ENCODE results near the gene PTGES2.

PTGES2 gene

DNA sequence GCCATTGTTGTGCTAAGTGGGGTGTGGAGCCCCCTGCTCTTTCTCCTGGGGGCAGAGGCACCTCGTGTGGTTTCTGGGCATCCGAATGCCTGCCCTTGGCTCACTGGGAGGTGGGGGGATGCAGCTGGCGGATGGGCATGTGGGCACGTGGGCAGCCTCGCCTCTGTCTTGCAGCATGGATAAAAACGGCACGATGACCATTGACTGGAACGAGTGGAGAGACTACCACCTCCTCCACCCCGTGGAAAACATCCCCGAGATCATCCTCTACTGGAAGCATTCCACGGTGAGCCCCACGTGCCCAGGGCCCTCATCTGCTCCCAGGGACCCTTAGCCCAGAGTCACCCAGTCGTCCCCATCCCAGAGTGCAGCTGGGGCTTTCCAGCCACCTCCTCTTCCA lies 25.3 kb downstream of the PTGES2 start:
- DNase-seq = no peak

DNA sequence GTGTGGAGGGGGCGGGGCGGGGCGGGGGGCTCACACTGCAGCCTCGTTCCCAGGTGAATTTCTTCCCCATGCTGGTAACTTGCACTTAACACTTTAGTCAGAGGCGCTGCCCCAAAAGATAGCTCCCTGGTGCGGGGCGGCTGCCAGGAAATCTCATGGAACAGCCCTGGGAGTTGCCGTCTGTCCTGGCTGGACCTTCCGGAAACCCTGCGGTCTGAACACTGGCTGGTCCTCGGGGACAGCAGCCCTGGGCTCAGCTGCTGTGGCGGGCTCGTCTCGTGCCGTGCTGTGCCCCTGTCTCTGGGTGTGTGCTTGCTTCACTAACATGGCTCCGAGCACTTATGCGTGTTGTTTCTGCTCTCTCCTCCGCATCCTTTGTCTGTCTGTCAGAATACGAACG lies 25.8 kb downstream of the PTGES2 start:
- no peak for DNase-seq

DNA sequence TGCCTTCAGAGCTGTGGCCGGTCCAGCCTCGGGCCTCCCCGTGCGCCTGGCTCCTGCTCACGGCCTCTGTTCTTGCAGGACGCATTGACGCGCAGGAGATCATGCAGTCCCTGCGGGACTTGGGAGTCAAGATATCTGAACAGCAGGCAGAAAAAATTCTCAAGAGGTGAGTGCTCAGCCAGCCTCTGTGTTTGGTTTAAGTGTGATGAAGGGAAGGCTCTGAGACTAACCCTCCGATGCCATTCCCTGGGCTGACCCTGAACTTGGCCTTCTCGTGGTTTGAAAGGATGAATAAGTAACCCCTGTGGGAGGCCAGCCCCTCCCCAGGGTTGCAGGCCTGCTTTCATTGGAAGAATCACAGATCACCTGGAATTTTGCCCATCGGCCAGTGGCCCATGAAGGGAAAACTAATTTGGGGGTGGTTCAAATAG lies 26.3 kb downstream of the PTGES2 start:
- DNase-seq = no peak

DNA sequence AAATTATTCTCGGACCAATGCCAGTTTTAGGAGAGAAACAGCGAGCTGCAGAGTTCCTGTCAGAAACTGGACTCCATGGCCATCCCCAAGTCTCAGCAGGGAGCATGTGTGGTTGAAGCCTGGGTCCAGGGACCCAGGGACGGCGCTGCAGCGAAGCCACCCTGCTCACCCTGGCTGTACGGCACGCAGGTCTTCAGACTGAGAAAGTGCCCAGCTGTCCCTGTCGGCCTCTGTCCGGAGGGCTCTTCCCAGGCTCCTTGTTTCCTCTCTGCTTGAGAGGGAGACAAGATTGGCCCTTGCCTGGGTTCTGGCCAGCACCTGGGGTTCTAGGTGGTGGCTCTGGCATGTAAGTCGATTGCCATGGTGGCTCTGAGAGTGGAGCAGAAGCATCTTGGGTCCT lies 26.9 kb downstream of the PTGES2 start:
- no peak for DNase-seq

DNA sequence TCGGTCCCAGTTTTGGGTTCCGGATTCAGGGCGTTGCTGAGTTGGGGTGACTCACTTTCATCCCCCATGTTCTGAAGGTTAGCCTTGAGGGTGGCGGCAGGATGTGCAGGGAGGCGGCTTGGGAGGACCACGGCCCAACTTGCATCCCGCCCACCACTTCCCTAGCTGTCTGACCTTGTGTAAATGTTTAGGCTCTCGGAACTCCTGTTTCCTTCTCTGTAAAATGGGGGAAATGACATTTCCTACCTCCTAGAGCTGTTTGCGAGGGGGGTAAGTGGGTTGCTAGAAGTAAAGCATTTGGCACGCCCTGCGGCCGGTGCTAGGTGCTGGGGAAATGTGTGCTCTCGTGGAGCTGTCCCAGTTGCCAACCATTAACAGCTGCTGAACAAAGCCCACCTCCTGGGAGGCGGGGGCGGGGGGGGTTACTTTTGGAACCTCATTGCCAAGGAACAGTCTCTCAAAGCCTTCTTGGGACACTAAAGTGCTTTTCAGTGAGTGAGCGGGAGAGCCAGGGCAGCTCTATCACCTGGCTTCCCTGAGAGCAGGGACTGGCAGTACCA lies 27.5 kb downstream of the PTGES2 start:
- DNase-seq = no peak

GRCh38 chr9:128099231-128099931 lies 28.1 kb downstream of the PTGES2 start:
- DNase-seq = no peak

- no peak for DNase-seq
These were observed 29.0 kb downstream of the PTGES2 start for GRCh38 chr9:128098297-128099230.

DNA sequence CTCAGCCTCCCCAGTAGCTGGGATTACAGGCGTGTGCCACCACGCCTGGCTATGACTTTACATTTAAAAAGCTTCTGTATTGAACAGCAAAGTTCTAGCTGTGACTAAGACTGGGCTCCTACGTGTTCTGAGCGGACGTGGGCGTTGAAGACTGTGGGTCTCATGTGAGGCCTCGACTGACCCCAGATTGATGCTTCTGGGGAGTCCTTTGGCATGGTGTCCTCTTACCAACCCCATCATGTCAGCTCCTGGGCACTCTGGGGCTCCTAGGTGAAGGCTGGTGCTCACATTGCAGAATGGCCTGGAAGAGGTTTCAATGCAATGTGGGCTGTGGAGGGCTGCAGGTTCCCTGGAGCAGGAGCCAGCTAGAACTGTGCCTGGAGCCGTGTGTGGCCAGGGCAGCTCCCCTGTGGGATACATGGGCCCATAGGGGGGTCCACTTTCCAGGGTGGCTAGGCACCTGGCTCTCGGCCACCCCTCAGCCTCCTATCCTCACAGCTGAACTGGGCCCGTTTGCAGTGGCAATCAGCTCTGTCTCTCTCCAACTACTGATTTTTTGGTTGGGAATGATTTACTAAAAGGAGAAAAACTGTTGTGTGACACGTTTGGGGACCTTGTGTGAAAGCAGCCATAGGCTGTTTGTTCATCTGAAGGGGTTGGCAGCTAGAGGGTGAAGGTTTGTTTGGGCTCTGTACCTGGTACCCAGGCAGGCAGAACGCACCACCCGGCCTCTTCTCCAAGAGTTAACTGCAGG lies 29.8 kb downstream of the PTGES2 start:
- peak; percentile 10 for DNase-seq

- DNase-seq = no peak
These were observed 30.7 kb downstream of the PTGES2 start for GRCh38 chr9:128096616-128097536.

- DNase-seq = no peak
These were observed 32.5 kb downstream of the PTGES2 start for GRCh38 chr9:128094950-128095544.

- peak; percentile 39 for DNase-seq
These were observed 33.2 kb downstream of the PTGES2 start for GRCh38 chr9:128094166-128094949.

DNA sequence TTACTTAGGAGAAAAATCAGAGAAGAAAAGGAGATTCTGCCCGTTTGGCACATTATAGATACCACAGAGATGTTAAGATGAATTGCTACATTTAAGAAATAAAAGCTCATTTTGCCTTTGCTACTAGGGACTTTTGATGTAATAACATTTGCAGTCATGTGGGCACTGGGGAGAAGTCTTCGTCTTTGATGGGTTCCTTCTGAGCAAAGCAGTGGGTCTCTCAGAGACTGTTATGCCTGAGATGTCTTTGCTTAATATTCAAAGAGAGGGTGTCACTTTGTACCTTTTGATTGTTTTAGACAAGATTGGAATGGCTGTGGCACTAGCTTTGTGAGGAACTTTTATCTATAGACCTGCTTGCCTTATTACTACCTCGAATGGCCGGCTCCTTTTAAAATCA lies 34.5 kb downstream of the PTGES2 start:
- no peak for DNase-seq

DNA sequence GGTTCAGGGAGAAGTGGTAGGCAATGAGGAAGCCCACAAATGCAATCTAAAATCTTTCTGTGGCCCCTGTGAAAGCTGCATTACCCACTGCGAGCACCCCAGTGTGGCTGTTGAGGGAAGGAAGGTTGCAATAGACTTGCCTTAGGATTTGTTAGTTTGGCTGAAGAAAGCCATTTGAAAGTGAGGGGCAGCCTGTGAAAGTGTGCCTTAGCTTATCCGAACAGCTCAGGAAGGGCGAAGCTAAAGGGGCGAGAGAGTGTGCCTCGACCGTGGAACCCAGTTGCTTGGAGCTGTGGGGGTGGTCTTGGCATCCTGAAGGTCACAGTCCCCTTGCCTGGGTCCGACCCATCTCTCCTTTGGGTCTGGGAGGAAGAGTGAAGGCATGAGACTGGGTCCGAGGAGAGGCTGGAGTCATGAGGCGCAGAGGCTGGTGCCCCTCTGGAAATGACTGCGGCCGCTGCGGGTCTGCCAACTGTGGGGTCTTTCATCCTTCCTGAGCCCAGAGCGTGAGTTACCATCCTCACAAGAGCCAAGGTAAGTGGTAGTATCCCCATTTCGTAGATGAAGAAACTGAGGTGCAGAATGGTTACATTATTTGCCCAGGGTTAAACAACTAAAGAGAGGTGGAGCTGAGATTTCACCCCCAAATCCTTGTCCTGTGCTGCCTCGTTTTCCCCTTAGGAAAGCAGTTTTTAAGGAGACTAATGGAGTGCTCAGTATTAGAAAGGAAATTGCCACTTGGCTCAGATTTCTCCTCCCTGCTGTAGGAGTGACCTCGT lies 35.1 kb downstream of the PTGES2 start:
- no peak for DNase-seq

DNA sequence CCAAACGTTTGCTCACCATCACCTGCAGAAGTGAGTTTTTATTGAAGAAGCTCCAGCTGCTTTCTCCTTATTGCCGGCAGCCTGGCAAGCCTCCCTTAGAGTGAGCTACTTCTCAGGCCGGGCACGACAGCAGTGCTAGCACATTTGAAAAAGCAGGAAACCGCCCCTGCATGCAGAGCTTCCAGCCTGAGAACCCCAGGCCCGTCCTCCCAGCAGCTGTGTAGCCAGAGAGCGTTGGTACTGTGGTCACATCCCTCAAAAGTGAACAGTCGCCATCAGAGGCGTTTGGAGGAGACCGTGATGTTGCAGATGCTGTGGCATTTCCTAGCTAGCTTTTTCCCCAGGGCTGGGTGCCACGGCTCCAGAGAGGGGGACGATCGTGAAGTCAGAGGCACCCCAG lies 36.0 kb downstream of the PTGES2 start:
- DNase-seq = no peak

GRCh38 chr9:128091144-128091543 lies 36.4 kb downstream of the PTGES2 start:
- no peak for DNase-seq

- no peak for DNase-seq
These were observed 38.2 kb downstream of the PTGES2 start for GRCh38 chr9:128089299-128089698.

DNA sequence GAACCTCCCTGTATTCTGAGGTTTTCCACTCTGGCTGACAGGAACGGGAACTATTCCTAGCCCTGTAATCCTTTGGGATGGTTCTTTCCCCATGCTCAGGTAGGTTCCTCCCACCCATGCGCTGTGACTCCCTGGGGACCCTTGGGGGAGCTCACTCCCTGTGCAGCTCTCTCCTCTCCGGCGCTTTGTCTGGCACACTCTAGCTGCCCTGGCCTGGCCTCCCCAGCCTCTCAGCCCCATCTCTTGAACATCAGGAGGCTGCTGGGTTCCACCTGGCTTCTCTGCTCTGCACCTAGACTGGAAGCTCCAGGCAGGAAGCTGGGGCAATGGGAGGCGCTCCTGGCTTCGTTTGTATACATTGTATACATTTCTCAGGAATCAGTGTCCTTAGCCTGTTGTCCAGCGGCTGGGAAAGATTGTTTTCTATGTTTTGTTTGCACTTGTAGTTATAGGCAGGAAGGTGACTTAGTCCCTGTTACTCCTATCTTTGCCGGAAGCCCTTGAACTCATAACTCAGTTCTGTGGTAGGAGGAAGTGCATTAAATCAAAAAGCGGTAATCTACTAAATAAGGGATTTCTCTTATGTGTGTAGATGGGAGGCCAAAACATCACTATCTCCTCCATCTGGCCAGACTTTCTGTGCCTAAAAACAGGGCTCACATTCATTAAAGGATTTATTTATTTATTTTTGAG lies 39.1 kb downstream of the PTGES2 start:
- DNase-seq = no peak

DNA sequence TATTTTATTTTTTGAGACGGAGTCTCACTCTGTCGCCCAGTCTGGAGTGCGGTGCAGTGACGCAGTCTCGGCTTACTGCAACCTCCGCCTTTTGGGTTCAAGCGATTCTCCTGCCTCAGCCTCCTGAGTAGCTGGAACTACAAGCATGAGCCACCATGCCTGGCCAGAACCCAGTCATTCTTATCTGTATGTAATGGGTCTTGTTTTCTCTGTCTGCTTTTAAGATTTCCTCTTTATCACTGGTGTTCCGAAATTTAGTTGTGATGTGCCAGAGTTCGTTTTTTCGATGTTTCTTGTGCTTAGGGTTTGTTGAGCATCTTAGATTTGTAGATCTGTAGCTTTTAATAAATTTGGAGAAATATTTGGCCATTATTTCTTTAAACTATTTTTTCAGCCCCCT lies 40.3 kb downstream of the PTGES2 start:
- DNase-seq = no peak

DNA sequence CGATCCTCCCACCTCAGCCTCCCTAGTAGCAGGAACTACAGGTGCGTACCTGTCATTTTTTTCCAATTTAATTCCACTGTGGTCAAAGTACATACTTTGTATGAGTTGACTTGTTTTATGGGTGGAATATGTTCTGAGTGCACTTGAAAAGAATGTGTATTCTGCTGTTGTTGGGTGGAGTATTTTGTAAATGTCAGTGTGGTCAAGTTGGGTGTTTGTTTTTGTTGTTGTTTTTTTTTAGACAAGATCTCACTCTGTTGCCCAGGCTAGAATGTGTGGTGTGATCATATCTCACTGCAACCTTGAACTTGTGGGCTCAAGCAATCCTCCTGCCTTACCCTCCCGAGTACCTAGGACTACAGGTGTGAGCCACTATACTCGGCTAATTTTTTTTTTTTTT lies 41.6 kb downstream of the PTGES2 start:
- no peak for DNase-seq
